Right atrium auricular region (tissue), 2 donors: ENCODE measurements around the gene NMRAL1. TPM values are rescaled to one million over a fixed set of nuclear protein-coding genes. Genes with fewer than 3 reads are reported as not detected.

Experiments used
- DNase-seq: peaks from one replicate; pipeline ENCODE4 v3.0.0-alpha.2; 2019; ENCODE audit warnings: low spot score
- H3K27ac ChIP-seq, 2 donors: fragments of 200-600 bp; sonication (generic); 1 replicate in 1 of 2; 2 replicates in 1 of 2; pipeline ENCODE4 v1.5.1; 2016 to 2019
- H3K27me3 ChIP-seq, 2 donors: fragments of 200-600 bp; sonication (generic); one replicate each; pipeline versions ENCODE4 v1.5.1 to v1.6.0; 2017 to 2019
- H3K36me3 ChIP-seq: fragments of 200-600 bp; sonication (generic); one replicate; pipeline ENCODE4 v1.5.1; 2016
- H3K4me1 ChIP-seq, 2 donors: fragments of 200-600 bp; sonication (generic); one replicate each; pipeline versions ENCODE4 v1.5.1 to v1.6.0; 2017 to 2019
- H3K4me3 ChIP-seq, 2 donors: fragments of 200-600 bp; sonication (generic); 1 replicate in 1 of 2; 2 replicates in 1 of 2; pipeline ENCODE4 v1.5.1; 2017 to 2019; ENCODE audit warnings: mild to moderate bottlenecking in 1 of 2, moderate library complexity in 1 of 2
- H3K9me3 ChIP-seq, 2 donors: fragments of 200-600 bp; sonication (generic); one replicate each; pipeline ENCODE4 v1.5.1; 2019
- CTCF ChIP-seq, 2 donors: fragments of 200-600 bp; sonication (generic); IDR thresholded peaks; one replicate each; pipeline ENCODE4 v1.5.1; 2019; ENCODE audit warnings: antibody characterized with exemption in 2 of 2
- total RNA-seq, 2 donors: library from RNA; depleted of rRNA; stranded (reverse); fragments of >200 nt; gene quantifications; one replicate each; pipeline ENCODE4 v1.1.0, GENCODE V29; 2016

Gene NMRAL1
- total RNA-seq, 2 donors from 2014 or later, result 18.7 to 36.3 TPM

DNA sequence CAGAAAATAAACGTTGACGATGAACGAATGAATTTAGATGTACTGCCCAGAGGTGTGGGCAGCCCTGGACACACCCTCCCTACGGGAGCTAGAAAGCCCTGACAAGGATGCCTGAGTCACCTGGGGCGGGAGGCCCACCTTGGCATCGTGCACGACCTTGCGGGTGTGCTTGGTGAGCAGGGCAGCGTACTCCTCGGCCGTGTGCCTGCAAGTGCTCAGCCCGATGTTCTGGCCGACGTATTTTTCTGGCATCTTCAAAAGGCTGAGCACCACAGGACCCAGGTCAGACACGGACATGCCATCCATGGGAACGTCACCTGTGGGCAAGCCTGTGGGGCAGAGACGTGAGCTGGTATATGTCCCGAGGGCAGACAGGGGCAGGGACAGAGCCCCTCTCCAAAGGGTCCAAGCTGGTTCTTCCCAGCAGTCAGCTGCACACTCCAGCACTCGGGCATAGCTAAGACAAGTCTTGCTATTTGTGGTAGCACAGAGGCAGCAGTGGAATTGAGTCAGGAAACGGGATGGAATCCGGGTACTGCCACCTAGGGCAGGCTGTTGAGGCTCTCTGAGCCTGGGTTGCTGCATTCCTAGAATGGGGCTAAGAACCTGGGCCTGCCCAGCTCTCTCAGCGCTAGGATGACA lies 10.8 kb downstream of the NMRAL1 start:
- DNase-seq, result no peak
- TF ChIP-seq CTCF (IDR thresholded peaks at IDR 0.05), result no peak
- Histone ChIP-seq H3K27me3 (no peaks in the 10 kb centered on the region), H3K4me1 (no peaks in the 10 kb centered on the region), H3K27ac (no peak overlapping the region), H3K9me3 (no peaks in the 10 kb centered on the region), H3K36me3 (peaks cover 19% of the 10 kb centered on the region), H3K4me3 (no peak overlapping the region)

DNA sequence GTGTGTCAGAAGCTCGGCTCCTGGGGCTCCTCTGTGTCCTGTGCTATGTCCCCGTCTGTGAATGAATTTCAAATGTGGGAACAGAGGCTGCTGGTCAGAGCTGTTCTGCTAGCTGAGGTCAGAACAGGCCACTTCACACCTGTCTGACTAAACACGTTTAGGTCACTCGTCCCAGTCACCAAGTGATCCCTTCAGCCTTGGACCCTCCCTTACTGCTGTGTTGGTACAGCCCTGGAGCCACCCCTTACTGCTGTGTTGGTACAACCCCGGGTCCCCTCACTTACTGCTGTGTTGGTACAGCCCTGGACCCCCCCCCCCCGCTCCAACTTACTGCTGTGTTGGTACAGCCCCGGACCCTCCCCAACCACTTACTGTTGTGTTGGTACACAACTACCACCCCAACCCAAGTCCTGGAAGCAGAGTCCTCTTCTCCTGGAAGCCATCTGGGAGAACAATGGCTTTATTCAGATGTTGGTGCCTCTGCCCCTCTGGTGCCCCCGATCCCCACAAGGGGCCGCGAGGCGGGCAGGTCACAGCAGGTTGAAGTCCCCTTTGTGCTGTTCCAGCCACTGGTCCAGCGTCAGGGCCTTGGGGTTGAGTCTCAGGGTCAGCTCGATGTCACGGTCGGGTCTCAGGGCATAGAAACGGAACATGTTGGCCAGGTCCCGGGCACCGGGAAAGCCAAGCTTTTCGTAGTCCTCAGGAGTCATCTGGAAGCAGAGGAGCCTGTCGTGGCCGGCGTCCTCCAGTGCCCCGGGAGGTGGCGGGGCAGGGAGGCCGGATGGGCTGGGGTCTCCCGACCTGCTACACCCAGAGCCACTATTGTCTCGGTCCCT lies 13.0 kb downstream of the NMRAL1 start:
- no peak for TF ChIP-seq CTCF (IDR thresholded peaks at IDR 0.05)
- no peaks in the 10 kb centered on the region for H3K9me3 ChIP-seq
- no peak overlapping the region for H3K27ac ChIP-seq
- H3K36me3 ChIP-seq, result peaks cover 32% of the 10 kb centered on the region
- DNase-seq, result no peak
- no peaks in the 10 kb centered on the region for H3K27me3 ChIP-seq
- no peaks in the 10 kb centered on the region for H3K4me1 ChIP-seq
- H3K4me3 ChIP-seq, result no peak overlapping the region

DNA sequence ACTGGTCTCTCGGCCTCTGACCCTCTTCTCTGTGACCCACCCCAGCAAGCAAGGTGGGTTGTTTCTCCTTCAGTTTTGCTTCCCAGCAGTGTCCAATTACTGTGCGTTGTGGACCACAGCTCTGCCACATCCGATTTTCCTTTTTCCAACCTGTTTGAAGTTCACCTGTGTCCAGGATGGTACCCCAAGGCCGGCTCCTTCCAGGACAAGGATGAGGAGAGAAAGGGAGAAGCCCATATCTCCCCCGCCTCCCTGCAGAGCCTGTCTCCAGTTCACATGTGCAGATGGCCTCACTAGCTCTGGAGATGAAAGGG lies 13.5 kb downstream of the NMRAL1 start:
- no peak for DNase-seq
- Histone ChIP-seq H3K27me3 (no peaks in the 10 kb centered on the region), H3K9me3 (no peaks in the 10 kb centered on the region), H3K36me3 (peaks cover 32% of the 10 kb centered on the region), H3K4me3 (no peak overlapping the region), H3K4me1 (no peaks in the 10 kb centered on the region), H3K27ac (no peak overlapping the region)
- TF ChIP-seq CTCF (IDR thresholded peaks at IDR 0.05), result no peak

DNA sequence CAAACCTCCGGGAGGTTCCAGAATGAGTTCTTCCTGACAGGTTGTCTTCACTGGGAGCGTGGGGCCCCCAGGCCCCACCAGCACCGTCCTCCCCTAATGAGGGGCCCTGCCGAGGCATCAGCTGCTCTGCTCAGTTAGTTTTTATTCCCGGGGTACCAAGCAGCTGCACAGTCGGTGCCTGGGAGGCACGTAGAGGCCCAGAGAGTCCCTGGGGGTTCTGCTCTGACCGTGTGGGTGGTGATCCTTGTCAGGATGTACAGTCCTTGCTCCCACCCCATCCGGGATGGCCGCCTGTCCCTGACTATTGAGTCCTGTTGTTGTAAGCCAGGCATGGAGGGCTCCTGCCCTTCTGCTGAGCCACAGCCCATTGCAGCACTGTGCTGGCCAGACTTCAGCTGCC lies 18.5 kb downstream of the NMRAL1 start:
- Histone ChIP-seq H3K4me3 (no peak overlapping the region), H3K4me1 (no peaks in the 10 kb centered on the region), H3K27ac (no peak overlapping the region), H3K27me3 (no peaks in the 10 kb centered on the region), H3K36me3 (peaks cover 60% of the 10 kb centered on the region), H3K9me3 (no peaks in the 10 kb centered on the region)
- TF ChIP-seq CTCF (IDR thresholded peaks at IDR 0.05), result no peak
- no peak for DNase-seq

DNA sequence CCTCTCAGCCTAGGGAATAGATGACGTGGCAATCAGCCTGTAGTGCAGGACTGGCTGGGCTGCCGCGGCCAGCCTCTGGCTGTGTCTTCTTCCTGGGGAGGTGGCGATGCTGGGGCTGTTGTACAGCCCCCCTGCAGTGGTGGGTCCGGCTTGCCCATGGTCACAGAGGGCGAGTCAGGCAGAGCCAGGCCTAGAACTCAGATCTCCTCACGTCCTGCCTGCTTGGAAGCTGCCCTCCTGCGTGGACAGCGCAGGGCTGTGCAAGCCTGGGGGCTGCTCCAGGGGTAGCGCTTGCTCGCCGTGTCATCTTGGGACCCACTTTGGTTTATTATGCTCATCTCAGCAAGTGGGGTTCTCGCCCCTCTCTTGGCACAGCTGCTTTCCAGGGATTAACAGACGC lies 19.3 kb downstream of the NMRAL1 start:
- no peak for DNase-seq
- Histone ChIP-seq H3K27ac (no peak overlapping the region), H3K4me1 (no peaks in the 10 kb centered on the region), H3K9me3 (no peaks in the 10 kb centered on the region), H3K36me3 (peaks cover 69% of the 10 kb centered on the region), H3K27me3 (no peaks in the 10 kb centered on the region), H3K4me3 (no peak overlapping the region)
- TF ChIP-seq CTCF (IDR thresholded peaks at IDR 0.05), result no peak
